OCI-LY7 (cell line): Measurements from ENCODE around the gene DMKN. TPM values are rescaled to one million over a fixed set of nuclear protein-coding genes. Genes with fewer than 3 reads are reported as not detected.

Experiments
- BruUV-seq: library from RNA; stranded (reverse); fragments of 400-500 nt; replicated peaks from 2 replicates; lab custom pipeline; 2021; lab: Mats Ljungman, UMichigan
- CTCF ChIA-PET: fragments of 300-600 bp; sonication (Branson Sonifier 250); formaldehyde crosslinking; loops from one replicate; lab custom pipeline; 2022; ENCODE audit warnings: antibody characterized with exemption; ENCODE audit not compliant: unreplicated experiment; lab: Charles Lee
- POLR2A ChIA-PET: fragments of 300-600 bp; sonication (Branson Sonifier 250); formaldehyde crosslinking; loops from one replicate; lab custom pipeline; 2022; ENCODE audit warnings: antibody characterized with exemption; lab: Charles Lee
- DNase-seq: peaks from one replicate; pipeline ENCODE4 v3.0.0-alpha.2; 2015; ENCODE audit warnings: low spot score
- H2AFZ ChIP-seq: fragments of 200-600 bp; sonication (generic), shearing (Covaris generic); 2 replicates; pipeline ENCODE4 v1.6.1; 2014; ENCODE audit warnings: mild to moderate bottlenecking, antibody characterized with exemption, low read length, moderate library complexity
- H3K27ac ChIP-seq: fragments of 200-600 bp; sonication (generic); 2 replicates; pipeline ENCODE4 v1.5.1; 2014; ENCODE audit warnings: mixed run types, low read depth, mild to moderate bottlenecking, moderate library complexity, low read length, inconsistent platforms; ENCODE audit not compliant: poor library complexity, severe bottlenecking
- H3K36me3 ChIP-seq: fragments of 200-600 bp; sonication (generic); 2 replicates; pipeline ENCODE4 v1.6.1; 2014; ENCODE audit warnings: mild to moderate bottlenecking, antibody characterized with exemption, low read length, moderate library complexity, mixed read lengths; ENCODE audit not compliant: insufficient read depth
- H3K4me1 ChIP-seq: fragments of 200-600 bp; sonication (generic); 2 replicates; pipeline ENCODE4 v1.5.1; 2014; ENCODE audit warnings: mild to moderate bottlenecking, low read length; ENCODE audit not compliant: insufficient read depth, poor library complexity, severe bottlenecking
- H3K4me2 ChIP-seq: fragments of 200-600 bp; sonication (generic); 2 replicates; pipeline ENCODE4 v1.6.1; 2014; ENCODE audit warnings: mild to moderate bottlenecking, low read length
- H3K4me3 ChIP-seq: fragments of 200-600 bp; sonication (generic); 2 replicates; pipeline ENCODE4 v1.5.1; 2014; ENCODE audit warnings: mild to moderate bottlenecking, low read depth, low read length; ENCODE audit not compliant: poor library complexity, severe bottlenecking
- H3K79me2 ChIP-seq: fragments of 200-600 bp; sonication (generic); 2 replicates; pipeline ENCODE4 v1.6.1; 2016; ENCODE audit warnings: low read depth, mild to moderate bottlenecking, low read length, moderate library complexity, mixed read lengths; ENCODE audit not compliant: insufficient read depth
- H3K9me2 ChIP-seq: fragments of 200-600 bp; sonication (generic); 2 replicates; pipeline ENCODE4 v1.6.1; 2016; ENCODE audit warnings: mild to moderate bottlenecking, low read length, mixed read lengths; ENCODE audit not compliant: insufficient read depth
- H3K9me3 ChIP-seq: fragments of 200-600 bp; sonication (generic); 2 replicates; pipeline ENCODE4 v1.6.1; 2014; ENCODE audit warnings: mild to moderate bottlenecking, mixed run types, low read length, mixed read lengths
- H4K20me1 ChIP-seq: fragments of 200-600 bp; sonication (generic); 2 replicates; pipeline ENCODE4 v1.6.1; 2014; ENCODE audit warnings: mild to moderate bottlenecking, antibody characterized with exemption, low read length, moderate library complexity, mixed read lengths; ENCODE audit not compliant: insufficient read depth
- EZH2phosphoT487 ChIP-seq: fragments of 200-600 bp; sonication (generic); IDR thresholded peaks from 2 replicates; pipeline ENCODE4 v1.6.1; 2018; ENCODE audit warnings: low read depth, borderline replicate concordance, mild to moderate bottlenecking, mixed run types, antibody characterized with exemption, low read length, moderate library complexity, mixed read lengths
- intact Hi-C: fragments of 100-400 bp; cut with micrococcal nuclease; formaldehyde crosslinking; loops from one replicate; pipeline ENCODE4 v1.10.0; 2022; ENCODE audit not compliant: unreplicated experiment
- total RNA-seq, 2 experiments: library from RNA; depleted of rRNA in 1 of 2; stranded (reverse); fragments of >200 nt in 1 of 2; shearing (Covaris generic) in 1 of 2; gene quantifications; 2 replicates each; pipeline ENCODE4 v1.2.3, GENCODE V29; 2014 to 2022
- TF ChIP-seq, protein P1 (sequence below): fragments of 200-600 bp; sonication (generic); conservative IDR thresholded peaks from 2 replicates; pipeline ENCODE4 v1.5.1; 2014; ENCODE audit warnings: mild to moderate bottlenecking, antibody characterized with exemption, low read length, moderate library complexity, mixed read lengths

Gene DMKN
- total RNA-seq, 2 experiments from 2014 or later, result not detected

- Histone ChIP-seq H3K4me1 (no peaks in the 10 kb centered on the region), H3K36me3 (no peaks in the 10 kb centered on the region), H3K4me3 (no peak overlapping the region), H4K20me1 (no peaks in the 10 kb centered on the region), H3K4me2 (no peak overlapping the region), H3K9me3 (no peaks in the 10 kb centered on the region), H3K27ac (no peak overlapping the region), H3K79me2 (no peaks in the 10 kb centered on the region), H3K9me2 (no peaks in the 10 kb centered on the region), H2AFZ (no peak overlapping the region)
- ChIA-PET POLR2A (no interaction called here), CTCF (no interaction called here)
- intact Hi-C loops, result no loop called here
- DNase-seq, result no peak
- no TSS peak for BruUV-seq
- TF ChIP-seq, protein P1, sequence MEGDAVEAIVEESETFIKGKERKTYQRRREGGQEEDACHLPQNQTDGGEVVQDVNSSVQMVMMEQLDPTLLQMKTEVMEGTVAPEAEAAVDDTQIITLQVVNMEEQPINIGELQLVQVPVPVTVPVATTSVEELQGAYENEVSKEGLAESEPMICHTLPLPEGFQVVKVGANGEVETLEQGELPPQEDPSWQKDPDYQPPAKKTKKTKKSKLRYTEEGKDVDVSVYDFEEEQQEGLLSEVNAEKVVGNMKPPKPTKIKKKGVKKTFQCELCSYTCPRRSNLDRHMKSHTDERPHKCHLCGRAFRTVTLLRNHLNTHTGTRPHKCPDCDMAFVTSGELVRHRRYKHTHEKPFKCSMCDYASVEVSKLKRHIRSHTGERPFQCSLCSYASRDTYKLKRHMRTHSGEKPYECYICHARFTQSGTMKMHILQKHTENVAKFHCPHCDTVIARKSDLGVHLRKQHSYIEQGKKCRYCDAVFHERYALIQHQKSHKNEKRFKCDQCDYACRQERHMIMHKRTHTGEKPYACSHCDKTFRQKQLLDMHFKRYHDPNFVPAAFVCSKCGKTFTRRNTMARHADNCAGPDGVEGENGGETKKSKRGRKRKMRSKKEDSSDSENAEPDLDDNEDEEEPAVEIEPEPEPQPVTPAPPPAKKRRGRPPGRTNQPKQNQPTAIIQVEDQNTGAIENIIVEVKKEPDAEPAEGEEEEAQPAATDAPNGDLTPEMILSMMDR, result no peak
- no peak for TF ChIP-seq EZH2phosphoT487
Observed at GRCh38 chr19:35449359-35450043, 63.9 kb downstream of the DMKN start.

- H3K4me2 ChIP-seq, result no peak within 1 kb of the TSS
- no peaks in the 10 kb centered on the region for H3K9me3 ChIP-seq
- ChIA-PET CTCF (no interaction called here), POLR2A (no interaction called here)
- no TSS peak for BruUV-seq
- no peaks in the 10 kb centered on the region for H3K36me3 ChIP-seq
- intact Hi-C loops, result no loop called here
- H3K27ac ChIP-seq, result no peak within 1 kb of the TSS
- no peaks in the 10 kb centered on the region for H3K79me2 ChIP-seq
- H3K4me1 ChIP-seq, result no peaks in the 10 kb centered on the region
- DNase-seq, result no peak
- H3K9me2 ChIP-seq, result no peaks in the 10 kb centered on the region
- H2AFZ ChIP-seq, result no peak within 1 kb of the TSS
- TF ChIP-seq EZH2phosphoT487, result no peak
- TF ChIP-seq, protein P1, result no peak
- no peaks in the 10 kb centered on the region for H4K20me1 ChIP-seq
- H3K4me3 ChIP-seq, result no peak within 1 kb of the TSS
Observed at GRCh38 chr19:35447606-35448469, 65.6 kb downstream of the DMKN start, which contains the start of gene FFAR2. TSS of gene FFAR2 (plus strand) at chr19:35448257. CDS start at chr19:35449715, 1,458 bp downstream.

Other genes starting within 250 kb of the DMKN start
- gene USF2, start 244.7 kb downstream of the DMKN start, total RNA-seq (2014; rRNA removed; shearing (Covaris generic)), result 100.0 and 105 TPM in 2 replicates
- gene USF2, start 244.7 kb downstream of the DMKN start, total RNA-seq (2022), result 155 and 181 TPM in 2 replicates
- gene HAMP, start 231.1 kb downstream of the DMKN start, total RNA-seq (2014; rRNA removed; shearing (Covaris generic)), result 0.19 TPM in 1 of 2 replicates, not detected in the other
- 0.83 and 0.89 TPM in 2 replicates for gene HAMP, start 231.1 kb downstream of the DMKN start, total RNA-seq (2022)
- 4.6 and 6.2 TPM in 2 replicates for gene MAG, start 221.5 kb downstream of the DMKN start, total RNA-seq (2014; rRNA removed; shearing (Covaris generic))
- gene MAG, start 221.5 kb downstream of the DMKN start, total RNA-seq (2022), result 8.4 and 10.1 TPM in 2 replicates
- gene CD22, start 184.5 kb downstream of the DMKN start, total RNA-seq (2014; rRNA removed; shearing (Covaris generic)), result 312 and 413 TPM in 2 replicates
- 972 TPM in 2 replicates for gene CD22, start 184.5 kb downstream of the DMKN start, total RNA-seq (2022)
- gene FFAR1, start 165.7 kb downstream of the DMKN start, total RNA-seq (2014; rRNA removed; shearing (Covaris generic)), result 8.5 and 11.4 TPM in 2 replicates
- gene FFAR1, start 165.7 kb downstream of the DMKN start, total RNA-seq (2022), result 9.8 and 11.6 TPM in 2 replicates
- gene FFAR3, start 155.2 kb downstream of the DMKN start, total RNA-seq (2014; rRNA removed; shearing (Covaris generic)), result 0.72 TPM in 1 of 2 replicates, not detected in the other
- 0.19 and 0.31 TPM in 2 replicates for gene FFAR3, start 155.2 kb downstream of the DMKN start, total RNA-seq (2022)
- gene GPR42, start 142.6 kb downstream of the DMKN start, total RNA-seq (2014; rRNA removed; shearing (Covaris generic)), result 0.06 TPM in 1 of 2 replicates, not detected in the other
- gene GPR42, start 142.6 kb downstream of the DMKN start, total RNA-seq (2022), result not detected in 2 replicates
- gene FFAR2, start 65.4 kb downstream of the DMKN start, total RNA-seq (2014; rRNA removed; shearing (Covaris generic)), result not detected in 2 replicates
- not detected in 2 replicates for gene FFAR2, start 65.4 kb downstream of the DMKN start, total RNA-seq (2022)
- not detected in 2 replicates for gene KRTDAP, start 23.2 kb downstream of the DMKN start, total RNA-seq (2014; rRNA removed; shearing (Covaris generic))
- not detected in 2 replicates for gene KRTDAP, start 23.2 kb downstream of the DMKN start, total RNA-seq (2022)
- not detected in 2 replicates for gene SBSN, start 14.7 kb upstream of the DMKN start, total RNA-seq (2014; rRNA removed; shearing (Covaris generic))
- not detected in 2 replicates for gene SBSN, start 14.7 kb upstream of the DMKN start, total RNA-seq (2022)
- gene GAPDHS, start 19.8 kb upstream of the DMKN start, total RNA-seq (2014; rRNA removed; shearing (Covaris generic)), result not detected in 2 replicates
- gene GAPDHS, start 19.8 kb upstream of the DMKN start, total RNA-seq (2022), result not detected in 2 replicates
- 83.2 and 85.8 TPM in 2 replicates for gene TMEM147, start 32.0 kb upstream of the DMKN start, total RNA-seq (2014; rRNA removed; shearing (Covaris generic))
- gene TMEM147, start 32.0 kb upstream of the DMKN start, total RNA-seq (2022), result 40.9 and 47.1 TPM in 2 replicates
- 0.15 and 0.92 TPM in 2 replicates for gene ATP4A, start 50.0 kb upstream of the DMKN start, total RNA-seq (2014; rRNA removed; shearing (Covaris generic))
- 0.33 and 0.36 TPM in 2 replicates for gene ATP4A, start 50.0 kb upstream of the DMKN start, total RNA-seq (2022)
- gene PMIS2, start 72.5 kb upstream of the DMKN start, total RNA-seq (2014; rRNA removed; shearing (Covaris generic)), result not detected in 2 replicates
- gene PMIS2, start 72.5 kb upstream of the DMKN start, total RNA-seq (2022), result not detected in 2 replicates
- gene HAUS5, start 99.1 kb upstream of the DMKN start, total RNA-seq (2014; rRNA removed; shearing (Covaris generic)), result 61.5 and 66.8 TPM in 2 replicates
- gene HAUS5, start 99.1 kb upstream of the DMKN start, total RNA-seq (2022), result 58.1 and 59.7 TPM in 2 replicates
- 62.0 and 73.6 TPM in 2 replicates for gene RBM42, start 115.4 kb upstream of the DMKN start, total RNA-seq (2014; rRNA removed; shearing (Covaris generic))
- gene RBM42, start 115.4 kb upstream of the DMKN start, total RNA-seq (2022), result 105 and 115 TPM in 2 replicates
- 0.25 and 0.57 TPM in 2 replicates for gene ETV2, start 128.1 kb upstream of the DMKN start, total RNA-seq (2014; rRNA removed; shearing (Covaris generic))
- gene ETV2, start 128.1 kb upstream of the DMKN start, total RNA-seq (2022), result 1.7 and 2.0 TPM in 2 replicates
- gene COX6B1, start 134.7 kb upstream of the DMKN start, total RNA-seq (2014; rRNA removed; shearing (Covaris generic)), result 404 and 536 TPM in 2 replicates
- gene COX6B1, start 134.7 kb upstream of the DMKN start, total RNA-seq (2022), result 373 and 395 TPM in 2 replicates
- not detected in 2 replicates for gene UPK1A, start 152.9 kb upstream of the DMKN start, total RNA-seq (2014; rRNA removed; shearing (Covaris generic))
- not detected in 2 replicates for gene UPK1A, start 152.9 kb upstream of the DMKN start, total RNA-seq (2022)
- not detected in 2 replicates for gene ZBTB32, start 190.9 kb upstream of the DMKN start, total RNA-seq (2014; rRNA removed; shearing (Covaris generic))
- gene ZBTB32, start 190.9 kb upstream of the DMKN start, total RNA-seq (2022), result not detected in 2 replicates
- 18.0 and 25.2 TPM in 2 replicates for gene KMT2B, start 204.4 kb upstream of the DMKN start, total RNA-seq (2014; rRNA removed; shearing (Covaris generic))
- 56.2 and 57.2 TPM in 2 replicates for gene KMT2B, start 204.4 kb upstream of the DMKN start, total RNA-seq (2022)
- gene IGFLR1, start 228.8 kb upstream of the DMKN start, total RNA-seq (2014; rRNA removed; shearing (Covaris generic)), result 8.5 and 11.4 TPM in 2 replicates
- gene IGFLR1, start 228.8 kb upstream of the DMKN start, total RNA-seq (2022), result 18.3 and 21.5 TPM in 2 replicates
- gene U2AF1L4, start 231.8 kb upstream of the DMKN start, total RNA-seq (2014; rRNA removed; shearing (Covaris generic)), result 16.1 and 33.6 TPM in 2 replicates
- 35.2 and 37.5 TPM in 2 replicates for gene U2AF1L4, start 231.8 kb upstream of the DMKN start, total RNA-seq (2022)
- gene PSENEN, start 232.0 kb upstream of the DMKN start, total RNA-seq (2014; rRNA removed; shearing (Covaris generic)), result 20.8 and 25.7 TPM in 2 replicates
- 51.0 and 53.7 TPM in 2 replicates for gene PSENEN, start 232.0 kb upstream of the DMKN start, total RNA-seq (2022)
- gene LIN37, start 234.9 kb upstream of the DMKN start, total RNA-seq (2014; rRNA removed; shearing (Covaris generic)), result 6.0 and 11.6 TPM in 2 replicates
- gene LIN37, start 234.9 kb upstream of the DMKN start, total RNA-seq (2022), result 11.7 and 20.0 TPM in 2 replicates
- gene HSPB6, start 243.4 kb upstream of the DMKN start, total RNA-seq (2014; rRNA removed; shearing (Covaris generic)), result not detected in 2 replicates
- gene HSPB6, start 243.4 kb upstream of the DMKN start, total RNA-seq (2022), result 1.7 and 1.8 TPM in 2 replicates
- gene PROSER3, start 244.5 kb upstream of the DMKN start, total RNA-seq (2014; rRNA removed; shearing (Covaris generic)), result 15.2 and 17.2 TPM in 2 replicates
- gene PROSER3, start 244.5 kb upstream of the DMKN start, total RNA-seq (2022), result 66.1 and 70.6 TPM in 2 replicates